ENCODE measurements around the gene TM9SF3. TPM values are rescaled to one million over a fixed set of nuclear protein-coding genes. Genes with fewer than 3 reads are reported as not detected.

Gene TM9SF3
- total RNA-seq, 2 donors from 2014 or later: 74.1 to 165 TPM

- H3K4me3 ChIP-seq: no peak overlapping the region
- intact Hi-C loops (cut with DNase I): no loop called here
- WGBS: 89% methylated on average over 11 of the region's 11 CpGs
- H3K4me1 ChIP-seq (replicated peaks): peaks cover 7% of the 10 kb centered on the region
- no peaks in the 10 kb centered on the region for H3K36me3 ChIP-seq
- H3K27ac ChIP-seq: peak overlapping the region in 1 of 2 donors; percentile 44
- TF ChIP-seq CTCF (IDR thresholded peaks at IDR 0.05) (no peak), POLR2AphosphoS5 (IDR thresholded peaks at IDR 0.05) (no peak), POLR2A (IDR thresholded peaks at IDR 0.05) (no peak)
- H3K27me3 ChIP-seq (replicated peaks; ENCODE audit: insufficient read depth): no peaks in the 10 kb centered on the region
- DNase-seq (ENCODE audit: low spot score): no peak
- H3K9me3 ChIP-seq: no peaks in the 10 kb centered on the region
These were observed 32.3 kb upstream of the TM9SF3 start for GRCh38 chr10:96619120-96619519.

- Histone ChIP-seq H3K27me3 (replicated peaks; ENCODE audit: insufficient read depth) (no peaks in the 10 kb centered on the region), H3K36me3 (no peaks in the 10 kb centered on the region), H3K4me1 (replicated peaks) (peaks cover 7% of the 10 kb centered on the region), H3K27ac (peak overlapping the region in 1 of 2 donors; percentile 44), H3K4me3 (no peak overlapping the region), H3K9me3 (no peaks in the 10 kb centered on the region)
- intact Hi-C loops (cut with DNase I): no loop called here
- peak; percentile 49 for DNase-seq (ENCODE audit: low spot score)
- TF ChIP-seq POLR2A (IDR thresholded peaks at IDR 0.05) (no peak), POLR2AphosphoS5 (IDR thresholded peaks at IDR 0.05) (peak; percentile 61)
- WGBS: 8% methylated on average over 2 of the region's 2 CpGs
These were observed 31.8 kb upstream of the TM9SF3 start for GRCh38 chr10:96618653-96619052.

- 67% methylated on average over 4 of the region's 4 CpGs for WGBS
- Histone ChIP-seq H3K27ac (no peak overlapping the region), H3K9me3 (no peaks in the 10 kb centered on the region), H3K4me3 (no peak overlapping the region), H3K36me3 (no peaks in the 10 kb centered on the region), H3K4me1 (replicated peaks) (peaks cover 10% of the 10 kb centered on the region), H3K27me3 (replicated peaks; ENCODE audit: insufficient read depth) (no peaks in the 10 kb centered on the region)
- no peak for DNase-seq (ENCODE audit: low spot score)
- TF ChIP-seq CTCF (IDR thresholded peaks at IDR 0.05) (no peak), POLR2A (IDR thresholded peaks at IDR 0.05) (no peak), POLR2AphosphoS5 (IDR thresholded peaks at IDR 0.05) (no peak)
- intact Hi-C loops (cut with DNase I): no loop called here
These were observed 30.1 kb upstream of the TM9SF3 start for GRCh38 chr10:96616961-96617360.

- Histone ChIP-seq H3K4me1 (replicated peaks) (peaks cover 13% of the 10 kb centered on the region), H3K9me3 (no peaks in the 10 kb centered on the region), H3K27ac (no peak overlapping the region), H3K4me3 (no peak overlapping the region), H3K36me3 (no peaks in the 10 kb centered on the region), H3K27me3 (replicated peaks; ENCODE audit: insufficient read depth) (no peaks in the 10 kb centered on the region)
- WGBS: 82% methylated on average over 2 of the region's 2 CpGs
- no peak for TF ChIP-seq POLR2A (IDR thresholded peaks at IDR 0.05)
- TF ChIP-seq CTCF (IDR thresholded peaks at IDR 0.05): no peak
- TF ChIP-seq POLR2AphosphoS5 (IDR thresholded peaks at IDR 0.05): no peak
- intact Hi-C loops (cut with DNase I): no loop called here
- DNase-seq (ENCODE audit: low spot score): no peak
These were observed 27.7 kb upstream of the TM9SF3 start for GRCh38 chr10:96614515-96614914.

- intact Hi-C loops (cut with DNase I): no loop called here
- Histone ChIP-seq H3K27ac (no peak overlapping the region), H3K9me3 (no peaks in the 10 kb centered on the region), H3K4me3 (no peak overlapping the region), H3K4me1 (replicated peaks) (peaks cover 7% of the 10 kb centered on the region), H3K27me3 (replicated peaks; ENCODE audit: insufficient read depth) (no peaks in the 10 kb centered on the region), H3K36me3 (no peaks in the 10 kb centered on the region)
- WGBS: 93% methylated on average over 3 of the region's 3 CpGs
- TF ChIP-seq POLR2AphosphoS5 (IDR thresholded peaks at IDR 0.05): no peak
- TF ChIP-seq POLR2A (IDR thresholded peaks at IDR 0.05): no peak
- TF ChIP-seq CTCF (IDR thresholded peaks at IDR 0.05): no peak
- no peak for DNase-seq (ENCODE audit: low spot score)
These were observed 26.8 kb upstream of the TM9SF3 start for GRCh38 chr10:96613576-96613975.
